SK-N-SH treated with all-trans-retinoic acid at 6 μM for 48 hours (cell line): ENCODE results near the gene POC1A.

Experiments
- PATZ1 ChIP-seq: fragments of 250-450 bp; sonication (Bioruptor Pico); IDR thresholded peaks from 2 replicates; pipeline ENCODE4 v1.8.0; 2020; ENCODE audit warnings: mild to moderate bottlenecking, moderate library complexity, borderline replicate concordance
- PPARA ChIP-seq: fragments of 250-450 bp; sonication (Bioruptor Pico); IDR thresholded peaks from 2 replicates; pipeline ENCODE4 v1.5.0; 2020; ENCODE audit warnings: mild to moderate bottlenecking, borderline replicate concordance
- SNAI2 ChIP-seq: fragments of 250-450 bp; sonication (Bioruptor Pico); IDR thresholded peaks from 2 replicates; pipeline ENCODE4 v1.5.0; 2020; ENCODE audit warnings: mild to moderate bottlenecking, moderate library complexity
- TCF4 ChIP-seq: fragments of 250-450 bp; sonication (Bioruptor Pico); IDR thresholded peaks from 2 replicates; pipeline ENCODE4 v1.8.0; 2021; ENCODE audit warnings: mild to moderate bottlenecking, moderate library complexity, borderline replicate concordance
- ZNF565 ChIP-seq: fragments of 450-650 bp; formaldehyde crosslinking; conservative IDR thresholded peaks from 2 replicates; pipeline ENCODE4 v1.5.0; 2020; ENCODE audit warnings: low read depth, mild to moderate bottlenecking, moderate library complexity

- TF ChIP-seq PATZ1 (CRISPR knock-in tag) (no peak), SNAI2 (CRISPR knock-in tag) (no peak), ZNF565 (no peak), TCF4 (CRISPR knock-in tag) (no peak), PPARA (no peak)
These were observed 107.4 kb downstream of the POC1A start for GRCh38 chr3:52046902-52047239.
